K562 (cell line): Measurements from ENCODE around the gene LAX1. TPM values are rescaled to one million over a fixed set of nuclear protein-coding genes. Genes with fewer than 3 reads are reported as not detected.

Experiments used
- ATF2 ChIP-seq: sonication (generic); formaldehyde crosslinking; IDR thresholded peaks from 2 replicates; pipeline ENCODE4 v1.8.1; 2022; ENCODE audit warnings: missing genetic modification reagents
- ATF6 ChIP-seq: sonication (generic); formaldehyde crosslinking; IDR thresholded peaks from 2 replicates; pipeline ENCODE4 v1.4.0; 2020; ENCODE audit warnings: mild to moderate bottlenecking, missing genetic modification reagents
- CAMTA2 ChIP-seq: fragments of 250-450 bp; sonication (Bioruptor Pico); conservative IDR thresholded peaks from 2 replicates; pipeline ENCODE4 v1.5.1; 2022
- CBX8 ChIP-seq: fragments of 200-600 bp; sonication (generic); IDR thresholded peaks from 2 replicates; pipeline ENCODE4 v1.6.1; 2012; ENCODE audit warnings: borderline replicate concordance, mixed run types, low read depth, mild to moderate bottlenecking, moderate library complexity, mixed read lengths, low read length, control low read depth, inconsistent platforms; ENCODE audit not compliant: poor library complexity, severe bottlenecking; ENCODE audit errors: extremely low read depth
- DACH1 ChIP-seq: fragments of 450-650 bp; IDR thresholded peaks from 2 replicates; pipeline ENCODE4 v1.6.1; 2018; ENCODE audit not compliant: partially characterized antibody
- E2F6 ChIP-seq, 2 experiments: IDR thresholded peaks; 2 replicates each; pipeline ENCODE4 v1.6.1; 2011; ENCODE audit warnings: borderline replicate concordance in 1 of 2, control low read depth in 1 of 2, low read depth in 1 of 2, low read length in 1 of 2, mild to moderate bottlenecking in 1 of 2, mixed read lengths in 1 of 2, moderate library complexity in 1 of 2; ENCODE audit not compliant: insufficient read depth in 1 of 2, insufficient read length in 1 of 2, poor library complexity in 1 of 2, severe bottlenecking in 1 of 2; ENCODE audit errors: extremely low read depth in 1 of 2
- ESRRA ChIP-seq: fragments of 450-650 bp; IDR thresholded peaks from 2 replicates; pipeline ENCODE4 v1.6.1; 2014; ENCODE audit warnings: low read depth, mild to moderate bottlenecking, moderate library complexity, borderline replicate concordance
- ETV5 ChIP-seq: sonication (generic); formaldehyde crosslinking; IDR thresholded peaks from 2 replicates; pipeline ENCODE4 v1.4.0; 2020; ENCODE audit warnings: low read depth, mild to moderate bottlenecking, missing genetic modification reagents
- GABPA ChIP-seq: fragments of 200-800 bp; sonication (Bioruptor generic); conservative IDR thresholded peaks from 2 replicates; pipeline ENCODE4 v1.6.1; 2016; ENCODE audit warnings: low read depth, missing genetic modification characterization, missing compliant biosample characterization
- GTF2F1 ChIP-seq: IDR thresholded peaks from 2 replicates; pipeline ENCODE4 v1.6.1; 2011; ENCODE audit warnings: low read depth, low read length, improper control_type of control experiment
- MEIS2 ChIP-seq: fragments of 450-650 bp; IDR thresholded peaks from 2 replicates; pipeline ENCODE4 v1.6.1; 2014; ENCODE audit warnings: mild to moderate bottlenecking; ENCODE audit not compliant: partially characterized antibody
- NR3C1 ChIP-seq: sonication (generic); formaldehyde crosslinking; IDR thresholded peaks from 2 replicates; pipeline ENCODE4 v1.8.1; 2022; ENCODE audit warnings: missing genetic modification reagents
- PHTF2 ChIP-seq: fragments of 250-450 bp; sonication (Bioruptor Pico); IDR thresholded peaks from 2 replicates; pipeline ENCODE4 v1.5.0; 2021; ENCODE audit warnings: mild to moderate bottlenecking
- RFX1 ChIP-seq: fragments of 450-650 bp; IDR thresholded peaks from 2 replicates; pipeline ENCODE4 v1.6.1; 2016; ENCODE audit warnings: mild to moderate bottlenecking, moderate library complexity
- SAFB2 ChIP-seq: fragments of 200-400 bp; formaldehyde crosslinking; IDR thresholded peaks from 2 replicates; pipeline ENCODE4 v1.6.1; 2018; ENCODE audit warnings: borderline replicate concordance, low read length, low read depth, moderate library complexity; ENCODE audit not compliant: severe bottlenecking
- SIN3B ChIP-seq: fragments of 450-650 bp; IDR thresholded peaks from 2 replicates; pipeline ENCODE4 v1.6.1; 2017; ENCODE audit warnings: low read depth, mild to moderate bottlenecking, moderate library complexity
- TAF15 ChIP-seq: fragments of 200-400 bp; formaldehyde crosslinking; IDR thresholded peaks from 2 replicates; pipeline ENCODE4 v1.6.1; 2017; ENCODE audit warnings: mild to moderate bottlenecking, low read depth, low read length, moderate library complexity
- TGIF2 ChIP-seq: sonication (generic); formaldehyde crosslinking; IDR thresholded peaks from 2 replicates; pipeline ENCODE4 v1.8.1; 2022; ENCODE audit warnings: mild to moderate bottlenecking, missing genetic modification reagents, moderate library complexity
- ZBTB12 ChIP-seq: fragments of 250-450 bp; sonication (Bioruptor Pico); IDR thresholded peaks from 2 replicates; pipeline ENCODE4 v1.4.0; 2020
- ZC3H4 ChIP-seq: sonication (generic); formaldehyde crosslinking; IDR thresholded peaks from 2 replicates; pipeline ENCODE4 v1.9.0; 2021; ENCODE audit warnings: missing genetic modification reagents, borderline replicate concordance
- ZNF232 ChIP-seq: sonication (generic); formaldehyde crosslinking; IDR thresholded peaks from 2 replicates; pipeline ENCODE4 v1.8.0; 2022; ENCODE audit warnings: mild to moderate bottlenecking, missing genetic modification reagents
- ZNF324 ChIP-seq: fragments of 250-450 bp; sonication (Bioruptor Pico); IDR thresholded peaks from 2 replicates; pipeline ENCODE4 v1.4.0; 2020; ENCODE audit warnings: mild to moderate bottlenecking
- ZNF445 ChIP-seq: fragments of 250-450 bp; sonication (Bioruptor Pico); IDR thresholded peaks from 2 replicates; pipeline ENCODE4 v1.4.0; 2020; ENCODE audit warnings: low read depth, mild to moderate bottlenecking, moderate library complexity
- ZNF76 ChIP-seq: fragments of 250-450 bp; sonication (Bioruptor Pico); IDR thresholded peaks from 2 replicates; pipeline ENCODE4 v1.4.0; 2020; ENCODE audit warnings: mild to moderate bottlenecking, moderate library complexity, borderline replicate concordance
- polyA plus RNA-seq, 8 experiments: library from polyadenylated mRNA; depleted of rRNA in 4 of 8; stranded (reverse) in 5 of 8; unstranded in 3 of 8; fragments of >200 nt; fragmentation: Nextera tagmentation in 2 of 8; fragmentation: Illumina TruSeq in 1 of 8; extraction: Ambion mirVana in 2 of 8; extraction: Trizol in 1 of 8; gene quantifications; 2 replicates each; pipeline versions ENCODE4 v1.2.1 to v1.2.3, GENCODE V29; 2011 to 2014; ENCODE audit warnings: inconsistent platforms in 1 of 8, missing spikeins in 1 of 8
- total RNA-seq, 7 experiments: library from RNA; depleted of rRNA in 6 of 7; stranded (reverse); fragments of >200 nt in 6 of 7; fragmentation: Illumina TruSeq in 2 of 7; extraction: Trizol in 2 of 7; gene quantifications; 2 replicates each; pipeline versions ENCODE4 v1.2.1 to v1.2.3, GENCODE V29; 2011 to 2021; ENCODE audit warnings: low replicate concordance in 1 of 7

Gene LAX1
- total and polyA plus RNA-seq, 9 of the 15 experiments (the other 6 are each of a cell fraction or from before 2014, with no cell fraction given): not detected

GRCh38 chr1:203726417-203726867 lies 38.5 kb upstream of the LAX1 start (continued):
- no peak for TF ChIP-seq ATF6
- no peak for TF ChIP-seq RFX1
- TF ChIP-seq PHTF2 (CRISPR knock-in tag): no peak
- no peak for TF ChIP-seq GTF2F1
- TF ChIP-seq TAF15: no peak
- TF ChIP-seq ZNF232: no peak
- no peak for TF ChIP-seq ZC3H4 (CRISPR knock-in tag)
- TF ChIP-seq DACH1: no peak
- no peak for TF ChIP-seq CAMTA2
- no peak for TF ChIP-seq SAFB2
- no peak for TF ChIP-seq ATF2 (CRISPR knock-in tag)
- no peak for TF ChIP-seq ESRRA
- TF ChIP-seq TGIF2: no peak
- no peak for TF ChIP-seq SIN3B
- peak; percentile 54; the same call in 1 of the 2 replicates for TF ChIP-seq GABPA (tag)
- no peak for TF ChIP-seq ZNF445 (CRISPR knock-in tag)
- no peak; the same call in 1 of the 2 replicates for TF ChIP-seq ZBTB12 (CRISPR knock-in tag)
- peak; percentile 97 for TF ChIP-seq MEIS2
- TF ChIP-seq CBX8: no peak
- TF ChIP-seq NR3C1 (CRISPR knock-in tag): no peak
- no peak for TF ChIP-seq ZNF324 (CRISPR knock-in tag)
- TF ChIP-seq ZNF76 (CRISPR knock-in tag): 0 out of 2 replicates have a peak, but pooled peaks have one; percentile 17
- peak in 1 of 2 experiments; percentile 51 for TF ChIP-seq E2F6 (IDR thresholded peaks at IDR 0.05; ENCODE audit: borderline replicate concordance in 1 of 2, extremely low read depth in 1 of 2, insufficient read depth in 1 of 2, insufficient read length in 1 of 2, low read depth in 1 of 2, low read length in 1 of 2, poor library complexity in 1 of 2, severe bottlenecking in 1 of 2)
- TF ChIP-seq ETV5 (CRISPR knock-in tag): peak; percentile 91
